Activated CD4-positive, alpha-beta memory T cell treated with anti-CD3 and anti-CD28 coated beads for 36 hours (primary cell): ENCODE data around the gene LRP11. TPM values are rescaled to one million over a fixed set of nuclear protein-coding genes. Genes with fewer than 3 reads are reported as not detected.

ENCODE experiments used
- CTCF ChIA-PET: fragments of 350-600 bp; sonication (Branson Sonifier 250); formaldehyde crosslinking; loops from one replicate; lab custom pipeline; 2021; ENCODE audit warnings: antibody characterized with exemption, inconsistent platforms; lab: Charles Lee
- POLR2A ChIA-PET: fragments of 350-600 bp; sonication (Branson Sonifier 250); formaldehyde crosslinking; loops from one replicate; lab custom pipeline; 2021; ENCODE audit warnings: antibody characterized with exemption; lab: Charles Lee
- DNase-seq: peaks from one replicate; pipeline ENCODE4 v3.0.0-alpha.2; 2020
- H3K27ac Mint-ChIP-seq: one replicate; pipeline ENCODE4 v1.8.0; 2021; ENCODE audit warnings: mixed read lengths
- H3K27me3 Mint-ChIP-seq: one replicate; pipeline ENCODE4 v1.8.0; 2021; ENCODE audit warnings: mixed read lengths
- H3K36me3 Mint-ChIP-seq: one replicate; pipeline ENCODE4 v1.8.0; 2021; ENCODE audit warnings: mixed read lengths
- H3K4me1 Mint-ChIP-seq: one replicate; pipeline ENCODE4 v1.8.0; 2021; ENCODE audit warnings: low read depth, mixed read lengths
- H3K4me3 Mint-ChIP-seq: one replicate; pipeline ENCODE4 v1.8.0; 2021; ENCODE audit warnings: mild to moderate bottlenecking, mixed read lengths
- H3K9me3 Mint-ChIP-seq: one replicate; pipeline ENCODE4 v1.8.0; 2021; ENCODE audit warnings: mixed read lengths
- intact Hi-C: fragments of 100-400 bp; cut with micrococcal nuclease; formaldehyde crosslinking; loops from one replicate; pipeline ENCODE4 v1.15.1; 2023
- total RNA-seq, 2 experiments: library from RNA; stranded (reverse); gene quantifications; one replicate each; pipeline ENCODE4 v1.2.3, GENCODE V29; 2021

Gene LRP11
- total RNA-seq, 2 experiments from 2014 or later = 6.7 to 7.2 TPM

DNA sequence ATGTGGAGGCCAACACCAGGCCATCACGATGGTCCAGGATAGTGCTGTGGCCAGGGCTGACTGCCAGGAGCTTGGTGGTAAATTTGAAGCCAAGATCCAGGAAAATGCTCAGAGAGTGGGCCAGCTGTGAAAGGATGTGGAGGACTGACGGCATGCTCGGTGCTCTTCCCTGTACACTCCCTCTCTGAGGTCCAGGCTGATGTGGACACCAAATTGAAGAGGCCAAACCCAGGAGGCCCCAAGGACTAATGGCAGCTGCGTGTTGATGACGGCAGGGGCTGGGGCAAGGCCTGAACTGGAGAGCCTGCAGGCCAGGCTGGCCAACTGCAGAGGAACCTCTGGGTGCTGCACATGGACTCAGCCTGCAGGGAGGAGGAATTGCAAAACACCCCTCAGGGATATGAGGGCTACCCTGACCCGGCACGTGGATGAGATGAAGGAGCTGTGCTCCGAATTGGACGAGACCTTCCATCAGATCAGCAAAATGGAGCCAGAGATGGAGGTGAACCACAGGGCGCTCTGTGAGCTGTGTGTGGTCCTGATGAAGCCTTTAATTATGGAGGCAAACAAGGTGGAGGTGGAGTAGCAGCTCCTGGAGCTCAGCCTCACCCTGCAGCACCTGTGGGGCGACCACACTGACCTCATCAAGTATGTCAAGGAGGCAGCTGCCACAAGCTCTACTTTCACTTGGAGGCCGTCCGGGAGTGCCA, 40.7 kb upstream of the LRP11 start:
- ChIA-PET CTCF (interaction anchor here (0.9 kb wide), 1 partner anchor 10 kb away, joined by 3 read pairs; no protein-coding TSS in a partner anchor), POLR2A (no interaction called here)

DNA sequence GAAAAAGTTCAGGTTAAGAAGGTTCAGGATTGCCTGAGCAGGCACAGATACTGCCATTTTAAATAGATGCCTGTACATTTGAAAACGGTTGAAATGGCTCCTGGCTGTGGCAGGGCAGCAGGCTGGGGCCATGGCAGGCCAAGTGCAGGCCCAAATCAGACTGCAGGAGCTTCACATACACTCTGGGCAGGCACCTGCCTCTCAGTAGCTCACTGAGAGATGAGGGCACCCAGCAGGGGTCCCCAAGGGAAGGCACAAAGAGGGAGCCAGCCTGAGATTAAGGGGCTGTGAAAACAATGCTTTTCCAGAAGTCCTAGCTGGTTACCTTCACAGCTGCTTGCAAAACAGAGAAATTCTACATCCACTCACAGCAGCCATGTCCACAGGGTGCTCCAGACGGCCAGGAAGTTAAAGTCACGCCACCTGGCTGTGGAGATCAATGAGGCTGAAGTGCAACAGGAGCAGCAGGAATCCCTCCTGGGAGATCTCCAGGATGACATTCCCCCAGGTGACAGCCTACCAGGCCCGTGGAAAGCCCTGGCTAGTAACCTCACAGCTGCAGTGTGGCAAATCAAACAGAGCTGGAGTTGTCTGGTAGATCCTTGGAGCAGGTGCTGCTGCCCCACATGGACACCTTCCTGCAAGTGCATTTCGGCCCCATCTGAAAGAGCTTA, 39.9 kb upstream of the LRP11 start:
- Mint-ChIP-seq H3K36me3 (peaks cover 5% of the 10 kb centered on the region), H3K4me1 (no peaks in the 10 kb centered on the region), H3K27me3 (peaks cover 7% of the 10 kb centered on the region), H3K4me3 (no peak overlapping the region), H3K9me3 (peaks cover 18% of the 10 kb centered on the region), H3K27ac (no peak overlapping the region)
- intact Hi-C loops = no loop called here
- ChIA-PET POLR2A (no interaction called here), CTCF (interaction anchor here (0.9 kb wide), 1 partner anchor 10 kb away, joined by 3 read pairs; no protein-coding TSS in a partner anchor)
- DNase-seq = no peak

More for the DNA sequence above, 40.7 kb upstream of the LRP11 start:
- H3K4me3 Mint-ChIP-seq = no peak overlapping the region
- H3K27me3 Mint-ChIP-seq = peaks cover 7% of the 10 kb centered on the region
- H3K4me1 Mint-ChIP-seq = no peaks in the 10 kb centered on the region
- intact Hi-C loops = no loop called here
- peaks cover 22% of the 10 kb centered on the region for H3K9me3 Mint-ChIP-seq
- peaks cover 5% of the 10 kb centered on the region for H3K36me3 Mint-ChIP-seq
- DNase-seq = no peak
- H3K27ac Mint-ChIP-seq = no peak overlapping the region

DNA sequence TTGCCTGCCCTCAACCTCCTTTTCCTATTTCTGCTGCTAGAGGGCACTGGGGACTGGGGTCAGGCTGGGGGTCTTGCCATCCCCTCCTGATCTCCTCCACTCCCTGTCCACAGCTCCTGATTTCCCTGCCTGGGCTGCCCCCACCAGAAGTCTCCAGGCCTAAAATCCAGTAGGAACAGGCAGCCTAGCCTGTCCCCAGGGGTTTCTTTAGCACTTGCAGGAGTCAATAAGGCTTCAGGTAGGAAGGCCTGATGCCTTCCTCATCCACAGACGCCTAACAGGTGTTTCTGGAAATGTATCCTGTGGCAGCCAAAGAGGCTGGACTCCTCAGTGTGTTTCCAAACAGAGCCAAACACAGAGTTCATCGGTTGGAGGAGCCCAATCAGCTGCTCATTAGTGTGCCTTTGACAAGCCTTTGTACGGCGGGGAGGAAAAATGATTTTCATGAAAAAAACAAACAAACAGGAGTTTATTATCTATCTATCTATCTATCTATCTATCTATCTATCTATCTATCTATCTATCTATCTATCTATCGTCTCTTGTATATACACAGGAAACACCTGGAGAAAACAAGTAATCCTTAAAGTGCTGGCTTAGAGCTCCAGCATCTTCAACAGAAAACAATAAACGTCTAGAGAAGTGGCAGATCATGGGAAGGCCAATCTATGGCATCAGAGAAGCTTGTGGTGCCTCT, 37.4 kb upstream of the LRP11 start:
- Mint-ChIP-seq H3K9me3 (no peaks in the 10 kb centered on the region), H3K27me3 (peaks cover 5% of the 10 kb centered on the region), H3K4me1 (peaks cover 7% of the 10 kb centered on the region), H3K36me3 (no peaks in the 10 kb centered on the region), H3K27ac (no peak overlapping the region), H3K4me3 (no peak overlapping the region)
- ChIA-PET CTCF (no interaction called here), POLR2A (no interaction called here)
- intact Hi-C loops = no loop called here
- DNase-seq = no peak

DNA sequence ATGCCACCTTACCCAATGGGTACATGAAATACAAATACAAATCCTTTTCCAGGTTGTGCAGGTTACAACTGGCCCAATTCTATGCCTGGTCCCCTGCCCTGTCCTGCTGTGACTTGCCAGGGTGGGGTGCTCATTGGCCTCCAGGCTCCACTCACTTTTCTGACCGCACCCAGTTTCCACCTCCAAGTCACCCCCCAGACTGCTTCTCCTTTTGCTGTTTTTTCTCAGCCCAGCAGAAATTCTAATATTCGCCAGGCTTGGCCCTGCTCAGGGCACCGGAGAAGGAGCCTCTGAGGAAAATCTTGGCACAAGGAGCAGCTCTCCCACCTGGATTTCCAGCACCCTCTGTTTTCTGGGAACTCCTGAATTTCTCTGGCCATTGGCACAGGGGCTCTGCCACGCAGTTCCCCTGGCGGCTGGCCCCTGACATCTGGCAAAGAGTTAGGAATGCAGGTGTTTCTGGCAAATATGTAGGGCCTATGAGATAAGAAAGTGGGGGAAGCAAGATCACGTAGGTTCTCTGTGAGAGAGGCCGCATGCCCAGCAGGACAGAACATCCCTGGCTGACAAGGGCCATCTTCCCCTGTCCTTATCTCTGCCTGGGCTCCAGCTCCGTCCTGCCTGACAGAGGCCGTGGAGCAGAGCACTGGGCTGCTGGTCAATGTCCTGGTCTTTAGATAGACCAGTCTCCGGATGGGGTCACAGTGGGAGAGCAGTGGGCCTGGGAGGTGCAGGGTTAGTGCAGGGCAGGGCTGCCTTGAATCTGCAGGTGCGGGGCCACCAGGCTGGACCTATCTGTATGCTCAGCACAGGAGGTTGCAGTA, 36.7 kb upstream of the LRP11 start:
- H3K27ac Mint-ChIP-seq = no peak overlapping the region
- no peaks in the 10 kb centered on the region for H3K36me3 Mint-ChIP-seq
- peaks cover 15% of the 10 kb centered on the region for H3K4me1 Mint-ChIP-seq
- ChIA-PET POLR2A (no interaction called here), CTCF (no interaction called here)
- no peaks in the 10 kb centered on the region for H3K9me3 Mint-ChIP-seq
- intact Hi-C loops = no loop called here
- H3K27me3 Mint-ChIP-seq = peaks cover 5% of the 10 kb centered on the region
- H3K4me3 Mint-ChIP-seq = no peak overlapping the region
- no peak for DNase-seq

- H3K27me3 Mint-ChIP-seq = peaks cover 5% of the 10 kb centered on the region
- H3K4me3 Mint-ChIP-seq = no peak overlapping the region
- intact Hi-C loops = no loop called here
- H3K9me3 Mint-ChIP-seq = no peaks in the 10 kb centered on the region
- ChIA-PET CTCF (no interaction called here), POLR2A (no interaction called here)
- no peaks in the 10 kb centered on the region for H3K36me3 Mint-ChIP-seq
- no peak overlapping the region for H3K27ac Mint-ChIP-seq
- no peak for DNase-seq
- peaks cover 18% of the 10 kb centered on the region for H3K4me1 Mint-ChIP-seq
Measured at GRCh38 chr6:149899926-149900619, 35.9 kb upstream of the LRP11 start.

DNA sequence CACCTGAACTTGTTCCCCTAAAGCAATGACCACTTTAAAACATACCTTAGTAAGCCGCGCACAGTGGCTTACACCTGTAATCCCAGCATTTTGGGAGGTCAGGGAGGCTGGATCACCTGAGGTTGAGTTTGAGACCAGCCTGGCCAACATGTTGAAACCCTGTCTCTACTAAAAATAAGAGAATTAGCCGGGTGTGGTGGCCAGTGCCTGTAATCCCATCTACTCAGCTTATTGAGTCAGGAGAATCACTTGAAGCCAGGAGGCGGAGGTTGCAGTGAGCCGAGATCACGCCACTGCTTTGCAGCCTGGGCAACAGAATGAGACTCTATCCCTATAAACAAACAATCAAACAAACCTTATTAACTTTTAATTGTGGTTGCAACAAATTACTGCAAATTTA, 35.3 kb upstream of the LRP11 start:
- intact Hi-C loops = no loop called here
- no peaks in the 10 kb centered on the region for H3K36me3 Mint-ChIP-seq
- no peaks in the 10 kb centered on the region for H3K9me3 Mint-ChIP-seq
- ChIA-PET CTCF (no interaction called here), POLR2A (no interaction called here)
- DNase-seq = no peak
- peaks cover 18% of the 10 kb centered on the region for H3K4me1 Mint-ChIP-seq
- no peak overlapping the region for H3K27ac Mint-ChIP-seq
- H3K4me3 Mint-ChIP-seq = no peak overlapping the region
- peaks cover 2% of the 10 kb centered on the region for H3K27me3 Mint-ChIP-seq

DNA sequence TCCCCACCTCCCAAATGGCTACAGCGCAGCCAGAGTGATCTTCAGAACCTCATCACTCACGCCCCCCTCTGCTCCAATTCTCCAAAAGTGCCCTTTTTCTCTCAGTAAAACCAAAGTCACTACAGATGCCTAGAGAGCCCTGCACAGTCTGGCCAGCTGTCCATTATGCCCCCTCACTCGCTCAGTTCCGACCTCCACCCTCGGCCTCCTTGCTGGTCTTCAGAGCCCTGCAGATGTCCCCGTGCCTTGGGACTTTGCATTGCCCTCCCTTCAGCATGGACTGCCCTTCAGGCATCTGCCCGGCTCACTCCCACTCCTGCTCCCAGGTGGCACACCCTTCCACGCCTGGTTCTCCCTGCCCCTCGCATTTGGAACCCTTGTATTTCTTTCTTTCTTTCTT, 34.8 kb upstream of the LRP11 start:
- Mint-ChIP-seq H3K27ac (no peak overlapping the region), H3K4me3 (no peak overlapping the region), H3K9me3 (no peaks in the 10 kb centered on the region), H3K36me3 (no peaks in the 10 kb centered on the region), H3K27me3 (peaks cover 2% of the 10 kb centered on the region), H3K4me1 (peaks cover 18% of the 10 kb centered on the region)
- intact Hi-C loops = no loop called here
- DNase-seq = no peak
- ChIA-PET POLR2A (no interaction called here), CTCF (no interaction called here)

DNA sequence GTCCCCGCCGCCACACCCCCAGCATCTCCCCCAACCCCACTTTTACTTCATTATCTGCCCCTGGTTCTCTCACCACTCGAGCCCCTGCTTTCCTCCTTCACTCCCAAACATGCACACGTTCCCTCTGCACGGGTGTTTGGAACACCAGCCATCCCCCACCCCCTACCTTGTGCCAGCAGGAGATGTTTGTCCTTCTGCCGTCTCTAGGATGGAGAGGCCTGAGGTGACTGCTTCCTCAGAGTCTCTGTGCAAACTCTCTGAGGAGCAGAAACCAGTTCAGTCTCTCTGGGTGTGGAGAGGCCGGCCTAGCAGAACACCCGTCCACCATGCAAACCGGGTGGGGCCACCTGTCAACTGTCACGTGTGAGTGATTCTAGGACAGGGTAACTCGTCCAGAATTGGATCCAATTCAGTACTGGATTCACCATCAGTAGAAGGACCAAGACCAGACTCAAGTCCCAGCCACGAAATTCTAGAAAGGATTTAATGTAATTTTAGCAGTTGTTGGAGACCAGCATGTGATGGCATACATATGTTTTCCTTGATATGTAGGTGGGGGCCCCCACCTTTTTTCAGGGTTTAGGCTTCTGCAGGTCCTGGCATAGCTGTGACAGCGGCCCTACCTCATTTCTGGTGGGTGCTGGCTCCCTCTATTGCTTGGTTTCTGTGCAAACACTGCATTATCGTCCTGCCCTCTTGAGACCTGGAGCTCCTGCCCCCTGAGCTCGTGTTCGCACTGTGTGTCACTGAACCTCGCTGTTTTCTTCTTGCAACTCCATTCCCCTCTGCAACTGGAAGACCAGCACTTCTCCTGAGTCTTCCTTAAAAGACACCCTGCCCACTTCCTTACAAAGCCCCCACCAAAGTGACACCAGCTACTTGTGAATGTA, 33.9 kb upstream of the LRP11 start, which contains the start of gene RAET1E:
RAET1E (minus strand) TSS at position 259 of the 890 bp plus-strand sequence. CDS start 7,212 bp downstream, outside the sequence.
- no peak within 1 kb of the TSS for H3K27ac Mint-ChIP-seq

GRCh38 chr6:149897015-149897697, 33.0 kb upstream of the LRP11 start:
- Mint-ChIP-seq H3K27ac (no peak overlapping the region), H3K36me3 (no peaks in the 10 kb centered on the region), H3K4me3 (no peak overlapping the region), H3K27me3 (peaks cover 1% of the 10 kb centered on the region), H3K9me3 (no peaks in the 10 kb centered on the region), H3K4me1 (peaks cover 18% of the 10 kb centered on the region)
- intact Hi-C loops = no loop called here
- ChIA-PET CTCF (no interaction called here), POLR2A (no interaction called here)
- DNase-seq = no peak

More for the DNA sequence above, 33.9 kb upstream of the LRP11 start, which contains the start of gene RAET1E:
- Mint-ChIP-seq H3K4me3 (peak within 1 kb of the TSS; percentile 13), H3K9me3 (no peaks in the 10 kb centered on the region), H3K36me3 (no peaks in the 10 kb centered on the region), H3K27me3 (peaks cover 1% of the 10 kb centered on the region), H3K4me1 (peaks cover 18% of the 10 kb centered on the region)
- POLR2A ChIA-PET = no interaction called here
- no peak for DNase-seq
- CTCF ChIA-PET = no interaction called here
- intact Hi-C loops = no loop called here

GRCh38 chr6:149896491-149896890, 32.3 kb upstream of the LRP11 start:
- H3K9me3 Mint-ChIP-seq = no peaks in the 10 kb centered on the region
- H3K4me3 Mint-ChIP-seq = no peak overlapping the region
- H3K27me3 Mint-ChIP-seq = peaks cover 1% of the 10 kb centered on the region
- ChIA-PET CTCF (no interaction called here), POLR2A (no interaction called here)
- peaks cover 18% of the 10 kb centered on the region for H3K4me1 Mint-ChIP-seq
- H3K36me3 Mint-ChIP-seq = no peaks in the 10 kb centered on the region
- no peak for DNase-seq
- intact Hi-C loops = no loop called here
- no peak overlapping the region for H3K27ac Mint-ChIP-seq
